Measurements from ENCODE around the gene LALBA.
"Not testable (repeated sequence)": the region's sequence is repeated elsewhere in the genome, so short reads cannot be mapped to it uniquely, and the experiment has no call there.

The LALBA gene

DNA sequence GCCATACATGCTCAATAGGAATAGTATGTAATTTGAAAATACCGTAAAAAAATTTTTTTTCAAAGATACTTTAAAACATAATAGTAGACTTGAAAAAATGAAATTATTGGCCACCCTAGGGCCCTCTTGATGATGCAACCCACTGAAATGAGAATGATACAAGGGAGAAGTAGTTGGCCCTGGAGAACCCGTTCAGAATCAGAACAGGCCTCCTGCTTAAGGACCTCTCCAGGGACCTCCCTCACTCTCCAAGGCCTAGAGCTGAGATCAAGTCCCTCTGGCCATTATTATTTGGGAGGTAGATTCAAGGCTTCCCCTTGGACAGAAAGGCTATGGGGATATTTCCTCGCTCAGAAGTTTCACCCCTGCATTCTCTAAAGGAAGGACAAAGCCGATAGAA lies 11.9 kb downstream of the LALBA start:
- no peaks in the 10 kb centered on the region for H3K36me3 ChIP-seq (replicated peaks)
- DNase-seq (ENCODE audit: low spot score in 2 of 2), result no peak
- H3K9me3 ChIP-seq, result no peaks in the 10 kb centered on the region
- no peaks in the 10 kb centered on the region for H3K27me3 ChIP-seq (ENCODE audit: low read depth)
- in situ Hi-C loops (cut with MboI; ENCODE audit: low sequenced_read_pairs), result no loop called here
- H3K4me1 ChIP-seq, result peaks cover 4% of the 10 kb centered on the region
- no peak overlapping the region for H3K4me3 ChIP-seq

DNA sequence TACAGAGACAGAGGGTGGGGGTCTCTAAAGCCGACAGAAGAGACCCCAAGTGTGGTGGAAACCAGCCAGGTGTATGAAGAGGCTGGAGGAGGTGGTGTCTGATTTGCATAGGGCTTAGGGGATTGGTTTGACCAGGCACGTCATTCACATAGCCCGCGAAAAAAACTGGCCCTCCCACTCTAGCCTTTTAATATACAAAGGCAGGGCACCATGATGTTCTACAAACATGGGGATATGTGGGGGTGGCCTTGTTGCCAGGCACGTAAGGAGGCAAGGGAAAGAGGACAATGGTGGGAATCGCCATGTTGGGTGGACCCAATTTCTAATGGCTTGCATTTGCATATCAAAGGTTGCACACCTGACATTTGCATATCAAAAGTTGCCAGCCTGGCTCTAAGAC lies 13.2 kb downstream of the LALBA start:
- H3K4me1 ChIP-seq, result peaks cover 4% of the 10 kb centered on the region
- no peaks in the 10 kb centered on the region for H3K36me3 ChIP-seq (replicated peaks)
- no peak for DNase-seq (ENCODE audit: low spot score in 2 of 2)
- no peaks in the 10 kb centered on the region for H3K27me3 ChIP-seq (ENCODE audit: low read depth)
- H3K4me3 ChIP-seq, result no peak overlapping the region
- no peaks in the 10 kb centered on the region for H3K9me3 ChIP-seq
- in situ Hi-C loops (cut with MboI; ENCODE audit: low sequenced_read_pairs), result no loop called here

DNA sequence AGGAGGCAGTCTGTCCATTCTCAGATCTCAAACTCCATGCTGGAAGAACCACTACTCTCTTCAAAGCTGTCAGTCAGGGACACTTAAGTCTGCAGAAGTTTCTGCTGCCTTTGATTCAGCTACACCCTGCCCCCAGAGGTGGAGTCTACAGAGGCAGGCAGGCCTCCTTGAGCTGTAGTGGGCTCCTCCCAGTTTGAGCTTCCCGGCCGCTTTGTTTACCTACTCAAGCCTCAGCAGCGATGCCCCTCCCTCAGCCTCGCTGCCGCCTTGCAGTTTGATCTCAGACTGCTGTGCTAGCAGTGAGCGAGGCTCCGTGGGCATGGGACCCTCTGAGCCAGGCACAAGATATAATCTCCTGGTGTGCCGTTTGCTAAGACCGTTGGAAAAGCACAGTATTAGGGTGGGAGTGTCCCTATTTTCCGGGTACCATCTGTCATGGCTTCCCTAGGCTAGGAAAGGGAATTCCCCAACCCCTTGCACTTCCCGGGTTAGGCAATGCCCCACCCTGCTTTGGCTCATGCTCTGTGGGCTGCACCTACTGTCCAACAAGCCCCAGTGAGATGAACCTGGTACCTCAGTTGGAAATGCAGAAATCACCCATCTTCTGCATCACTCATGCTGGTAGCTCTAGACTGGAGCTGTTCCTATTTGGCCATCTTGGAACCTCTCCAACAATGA lies 16.0 kb downstream of the LALBA start:
- H3K27me3 ChIP-seq (ENCODE audit: low read depth); in situ Hi-C loops (cut with MboI; ENCODE audit: low sequenced_read_pairs); H3K4me1 ChIP-seq; H3K9me3 ChIP-seq; H3K36me3 ChIP-seq (replicated peaks): not testable (repeated sequence)
- peak overlapping the region; percentile 16 for H3K4me3 ChIP-seq
- peak; percentile 27 to 80 for DNase-seq (ENCODE audit: low spot score in 2 of 2)

DNA sequence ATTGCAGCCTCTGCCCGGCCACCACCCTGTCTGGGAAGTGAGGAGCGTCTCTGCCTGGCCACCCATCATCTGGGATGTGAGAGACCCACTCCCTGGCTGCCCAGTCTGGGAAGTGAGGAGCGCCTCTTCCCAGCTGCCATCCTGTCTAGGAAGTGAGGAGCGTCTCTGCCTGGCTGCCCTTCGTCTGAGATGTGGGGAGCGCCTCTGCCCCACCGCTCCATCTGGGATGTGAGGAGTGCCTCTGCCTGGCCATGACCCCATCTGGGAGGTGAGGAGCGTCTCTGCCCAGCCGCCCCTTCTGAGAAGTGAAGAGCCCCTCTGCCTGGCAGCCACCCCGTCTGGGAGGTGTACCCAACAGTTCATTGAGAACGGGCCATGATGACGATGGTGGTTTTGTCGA lies 18.2 kb downstream of the LALBA start:
- in situ Hi-C loops (cut with MboI; ENCODE audit: low sequenced_read_pairs); H3K27me3 ChIP-seq (ENCODE audit: low read depth); H3K4me3 ChIP-seq; H3K4me1 ChIP-seq; DNase-seq (ENCODE audit: low spot score in 2 of 2); H3K9me3 ChIP-seq; H3K36me3 ChIP-seq (replicated peaks): not testable (repeated sequence)

DNA sequence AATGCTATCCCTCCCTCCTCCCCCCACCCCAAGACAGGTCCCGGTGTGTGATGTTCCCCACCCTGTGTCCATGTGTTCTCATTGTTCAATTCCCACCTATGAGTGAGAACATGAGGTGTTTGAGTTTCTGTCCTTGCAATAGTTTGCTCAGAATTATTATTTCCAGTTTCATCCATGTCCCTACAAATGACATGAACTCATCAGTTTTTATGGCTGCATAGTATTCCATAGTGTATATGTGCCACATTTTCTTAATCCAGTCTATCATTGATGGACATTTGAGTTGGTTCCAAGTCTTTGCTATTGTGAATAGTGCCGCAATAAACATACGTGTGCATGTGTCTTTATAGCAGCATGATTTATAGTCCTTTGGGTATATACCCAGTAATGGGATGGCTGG lies 22.8 kb downstream of the LALBA start:
- DNase-seq (ENCODE audit: low spot score in 2 of 2); H3K27me3 ChIP-seq (ENCODE audit: low read depth); H3K36me3 ChIP-seq (replicated peaks); H3K4me1 ChIP-seq; H3K4me3 ChIP-seq; H3K9me3 ChIP-seq: not testable (repeated sequence)
- in situ Hi-C loops (cut with MboI; ENCODE audit: low sequenced_read_pairs), result loop anchor here (10.0 kb wide), 1 partner anchor 248 kb away; no protein-coding TSS in a partner anchor

DNA sequence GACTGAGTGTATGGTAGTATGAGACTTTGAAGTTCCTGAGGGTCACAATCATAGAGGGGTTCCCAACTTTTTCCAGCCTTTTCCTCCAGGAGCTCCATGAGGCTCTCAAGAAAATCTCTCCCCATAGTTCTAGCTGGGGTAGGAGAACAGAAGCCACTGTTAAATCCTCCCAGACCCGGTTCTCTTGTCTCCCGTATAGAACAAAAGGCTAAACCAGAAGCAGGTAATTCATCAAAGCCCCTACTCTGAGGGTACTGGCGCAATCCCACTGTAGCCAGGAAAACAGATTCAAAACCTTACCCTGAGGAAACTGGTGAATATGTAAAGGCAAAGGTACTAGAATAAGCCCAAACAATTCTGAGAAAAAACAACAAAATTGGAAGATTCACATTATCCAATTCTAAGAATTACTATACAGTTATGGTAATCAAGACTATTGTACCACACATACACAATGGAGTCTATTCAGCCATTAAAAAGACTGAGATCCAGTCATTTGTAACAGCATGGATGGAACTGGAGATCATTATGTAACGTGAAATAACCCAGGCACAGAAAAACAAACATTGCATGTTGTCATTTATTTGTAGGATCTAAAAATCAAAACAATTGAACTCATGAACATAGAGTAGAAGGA lies 23.9 kb downstream of the LALBA start:
- no peaks in the 10 kb centered on the region for H3K36me3 ChIP-seq (replicated peaks)
- peak; percentile 34 to 62 for DNase-seq (ENCODE audit: low spot score in 2 of 2)
- peaks cover 4% of the 10 kb centered on the region; the same call in 1 of the 2 replicates for H3K9me3 ChIP-seq
- peaks cover 10% of the 10 kb centered on the region for H3K4me1 ChIP-seq
- no peaks in the 10 kb centered on the region for H3K27me3 ChIP-seq (ENCODE audit: low read depth)
- no peak overlapping the region for H3K4me3 ChIP-seq
- in situ Hi-C loops (cut with MboI; ENCODE audit: low sequenced_read_pairs), result loop anchor here (10.0 kb wide), 1 partner anchor 249 kb away; no protein-coding TSS in a partner anchor

DNA sequence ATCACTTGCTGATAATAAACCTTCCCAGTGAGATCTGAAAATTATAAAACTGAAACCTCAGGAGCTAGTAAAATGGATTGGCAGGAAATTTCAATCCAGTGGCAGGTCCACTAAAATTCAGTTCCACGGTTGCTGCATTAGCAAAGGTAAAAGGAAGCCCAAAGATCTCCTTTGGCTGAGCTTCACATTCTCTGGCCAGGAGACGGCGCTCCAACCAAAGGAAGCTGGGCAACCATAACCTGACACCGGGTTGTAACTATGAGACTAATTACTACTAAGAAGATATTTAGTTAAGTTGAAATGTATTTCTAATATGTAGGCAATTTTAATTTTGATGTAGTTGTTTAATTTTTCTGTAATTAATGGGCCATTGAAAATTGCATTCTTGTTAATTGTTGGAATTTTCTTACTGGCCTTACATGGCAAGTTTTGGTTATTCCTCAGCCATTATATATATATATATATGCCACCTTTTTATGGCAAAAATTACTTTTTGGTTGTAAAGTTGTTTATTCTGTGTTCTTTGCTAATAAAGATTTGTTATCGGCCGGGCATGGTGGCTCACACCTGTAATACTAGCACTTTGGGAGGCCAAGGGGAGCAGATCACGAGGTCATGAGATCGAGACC lies 27.4 kb downstream of the LALBA start:
- DNase-seq (ENCODE audit: low spot score in 2 of 2), result peak; percentile 53 to 79
- in situ Hi-C loops (cut with MboI; ENCODE audit: low sequenced_read_pairs), result loop anchor here (5.0 to 10.0 kb wide), 2 partner anchors 75 to 252 kb away; no protein-coding TSS in a partner anchor

DNA sequence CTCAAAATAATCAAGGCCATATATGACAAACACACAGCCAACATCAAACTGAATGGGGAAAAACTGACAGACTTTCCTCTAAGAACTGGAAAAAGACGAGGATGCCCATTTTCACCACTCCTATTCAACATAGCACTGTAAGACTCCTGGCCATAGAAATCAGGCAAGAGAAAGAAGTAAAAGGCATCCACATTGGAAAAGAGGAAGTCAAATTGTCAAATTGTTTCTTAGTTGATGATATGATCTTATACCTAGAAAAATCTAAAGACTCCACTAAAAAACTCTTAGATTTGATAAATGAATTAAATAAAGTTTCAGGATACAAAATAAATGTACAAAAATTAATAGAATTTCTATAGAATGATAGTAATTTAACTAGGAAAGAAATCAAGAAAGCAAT lies 33.2 kb downstream of the LALBA start:
- no peaks in the 10 kb centered on the region for H3K4me1 ChIP-seq
- DNase-seq (ENCODE audit: low spot score in 2 of 2), result no peak
- H3K9me3 ChIP-seq, result no peaks in the 10 kb centered on the region
- no peak overlapping the region for H3K4me3 ChIP-seq
- H3K36me3 ChIP-seq (replicated peaks), result no peaks in the 10 kb centered on the region
- H3K27me3 ChIP-seq (ENCODE audit: low read depth), result no peaks in the 10 kb centered on the region
- in situ Hi-C loops (cut with MboI; ENCODE audit: low sequenced_read_pairs), result no loop called here

More for the DNA sequence above, 27.4 kb downstream of the LALBA start:
- peaks cover 10% of the 10 kb centered on the region for H3K4me1 ChIP-seq
- no peaks in the 10 kb centered on the region for H3K27me3 ChIP-seq (ENCODE audit: low read depth)
- no peak overlapping the region for H3K4me3 ChIP-seq
- H3K9me3 ChIP-seq, result no peaks in the 10 kb centered on the region
- H3K36me3 ChIP-seq (replicated peaks), result no peaks in the 10 kb centered on the region

DNA sequence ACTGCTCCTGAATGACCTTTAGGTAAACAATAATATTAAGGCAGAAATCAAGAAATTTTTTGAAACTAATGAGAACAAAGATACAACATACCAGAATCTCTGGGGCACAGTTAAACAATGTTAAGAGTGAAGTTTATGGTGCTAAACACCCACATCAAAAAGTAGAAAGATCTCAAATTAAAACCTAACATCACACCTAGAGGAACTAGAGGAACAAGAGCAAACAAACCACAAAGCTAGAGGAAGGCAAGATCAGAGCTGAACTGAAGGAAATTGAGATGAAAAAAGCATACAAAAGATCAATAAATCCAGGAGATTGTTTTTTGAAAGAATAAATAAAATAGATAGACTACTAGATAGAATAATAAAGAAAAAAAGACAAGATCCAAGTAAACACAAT lies 37.2 kb downstream of the LALBA start:
- Histone ChIP-seq H3K27me3 (ENCODE audit: low read depth) (no peaks in the 10 kb centered on the region), H3K4me1 (no peaks in the 10 kb centered on the region), H3K9me3 (no peaks in the 10 kb centered on the region), H3K36me3 (replicated peaks) (no peaks in the 10 kb centered on the region), H3K4me3 (no peak overlapping the region)
- in situ Hi-C loops (cut with MboI; ENCODE audit: low sequenced_read_pairs), result no loop called here
- DNase-seq (ENCODE audit: low spot score in 2 of 2), result no peak

DNA sequence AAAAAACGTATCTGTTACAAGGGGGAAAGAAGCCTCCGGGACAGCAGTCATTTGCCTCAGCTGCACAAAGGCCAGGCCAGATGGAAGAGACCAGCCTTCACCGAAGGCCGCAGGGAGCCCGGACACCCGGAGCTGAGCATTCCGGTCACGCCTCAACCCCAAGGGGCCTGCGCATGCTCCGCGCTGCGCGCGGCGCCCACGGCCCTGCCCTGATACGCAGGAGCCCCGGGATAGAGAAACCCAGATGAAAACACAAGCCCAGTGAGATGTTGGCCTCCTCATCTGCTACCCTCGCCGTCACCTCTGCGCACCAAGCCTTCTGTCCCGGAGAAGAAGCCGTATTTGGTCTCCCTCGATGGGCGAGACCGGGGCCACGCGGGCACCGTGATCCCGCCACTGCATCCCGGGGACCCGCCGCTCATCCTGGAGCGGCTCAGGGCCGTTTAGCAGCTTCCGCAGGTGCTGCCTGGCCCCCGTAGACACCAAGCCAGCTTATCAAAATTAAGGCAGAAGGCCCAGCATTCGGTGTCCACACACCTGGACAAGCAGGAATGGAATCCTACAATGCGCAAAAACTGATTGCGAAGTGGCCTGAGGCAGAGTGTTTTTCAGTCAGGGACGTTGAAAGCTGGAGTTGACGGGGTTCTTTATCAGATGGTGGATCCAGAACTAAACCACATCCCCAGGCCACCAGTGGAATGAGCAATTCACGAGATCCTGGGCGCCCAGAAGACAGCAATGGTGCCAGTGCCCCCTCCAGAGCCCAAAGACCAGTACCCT lies 41.8 kb downstream of the LALBA start:
- in situ Hi-C loops (cut with MboI; ENCODE audit: low sequenced_read_pairs), result no loop called here
- Histone ChIP-seq H3K4me1 (no peaks in the 10 kb centered on the region), H3K4me3 (no peak overlapping the region), H3K36me3 (replicated peaks) (no peaks in the 10 kb centered on the region), H3K27me3 (ENCODE audit: low read depth) (no peaks in the 10 kb centered on the region), H3K9me3 (no peaks in the 10 kb centered on the region)
- DNase-seq (ENCODE audit: low spot score in 2 of 2), result no peak

DNA sequence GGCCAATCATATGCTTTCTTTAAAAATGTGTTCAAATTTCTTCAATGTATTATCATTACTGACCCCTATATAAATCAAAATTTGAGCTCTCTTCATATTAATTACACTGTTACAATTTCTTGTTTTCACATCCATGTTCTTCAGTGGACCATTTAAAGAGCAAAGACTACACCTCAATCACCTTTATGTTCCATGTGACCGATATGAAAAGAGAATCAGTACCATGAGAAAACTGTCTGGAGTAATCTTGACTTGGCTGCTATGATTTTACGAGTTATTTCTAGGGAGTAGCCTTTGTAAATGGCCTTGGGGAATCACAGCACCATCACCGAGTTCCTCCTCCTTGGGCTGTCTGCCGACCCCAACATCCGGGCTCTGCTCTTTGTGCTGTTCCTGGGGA lies 44.5 kb downstream of the LALBA start, which contains the start of gene OR8S1:
OR8S1 (plus strand) TSS at position 301 of the 400 bp plus-strand sequence; CDS start at position 301, 0 bp downstream.
- in situ Hi-C loops (cut with MboI; ENCODE audit: low sequenced_read_pairs), result no loop called here
- no peak for DNase-seq (ENCODE audit: low spot score in 2 of 2)
- Histone ChIP-seq H3K36me3 (replicated peaks) (no peaks in the 10 kb centered on the region), H3K27me3 (ENCODE audit: low read depth) (no peaks in the 10 kb centered on the region), H3K4me1 (no peaks in the 10 kb centered on the region), H3K9me3 (no peaks in the 10 kb centered on the region), H3K4me3 (no peak within 1 kb of the TSS)

DNA sequence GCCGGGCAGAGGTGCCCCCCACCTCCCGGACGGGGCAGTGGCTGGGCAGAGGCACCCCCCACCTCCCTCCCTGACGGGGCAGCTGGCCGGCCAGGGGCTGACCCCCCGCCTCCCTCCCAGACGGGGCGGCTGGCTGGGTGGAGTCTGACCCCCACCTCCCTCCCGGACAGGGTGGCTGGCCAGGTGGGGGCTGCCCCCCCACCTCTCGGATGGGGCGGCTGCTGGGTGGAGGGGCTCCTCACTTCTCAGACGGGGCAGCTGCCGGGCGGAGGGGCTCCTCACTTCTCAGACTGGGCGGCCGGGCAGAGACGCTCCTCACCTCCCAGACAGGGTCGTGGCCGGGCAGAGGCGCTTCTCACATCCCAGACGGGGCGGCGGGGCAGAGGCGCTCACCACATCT lies 49.5 kb downstream of the LALBA start:
- H3K4me3 ChIP-seq; DNase-seq (ENCODE audit: low spot score in 2 of 2); H3K4me1 ChIP-seq; in situ Hi-C loops (cut with MboI; ENCODE audit: low sequenced_read_pairs); H3K27me3 ChIP-seq (ENCODE audit: low read depth); H3K9me3 ChIP-seq; H3K36me3 ChIP-seq (replicated peaks): not testable (repeated sequence)

All from HAP-1 (cell line).